Body of pancreas (tissue), 4 donors: ENCODE measurements around the gene TUBGCP5.

Source experiments
- CTCF ChIP-seq, 7 experiments: fragments of 450-650 bp in 4 of 7; fragments of 200-600 bp in 3 of 7; sonication (generic) in 3 of 7; IDR thresholded peaks; one replicate each; pipeline ENCODE4 v1.5.1; 2016 to 2019; ENCODE audit warnings: antibody characterized with exemption in 7 of 7
- POLR2A ChIP-seq, 3 donors: fragments of 450-650 bp; IDR thresholded peaks; one replicate each; pipeline ENCODE4 v1.6.1; 2016; ENCODE audit warnings: antibody characterized with exemption in 3 of 3, mild to moderate bottlenecking in 2 of 3

DNA sequence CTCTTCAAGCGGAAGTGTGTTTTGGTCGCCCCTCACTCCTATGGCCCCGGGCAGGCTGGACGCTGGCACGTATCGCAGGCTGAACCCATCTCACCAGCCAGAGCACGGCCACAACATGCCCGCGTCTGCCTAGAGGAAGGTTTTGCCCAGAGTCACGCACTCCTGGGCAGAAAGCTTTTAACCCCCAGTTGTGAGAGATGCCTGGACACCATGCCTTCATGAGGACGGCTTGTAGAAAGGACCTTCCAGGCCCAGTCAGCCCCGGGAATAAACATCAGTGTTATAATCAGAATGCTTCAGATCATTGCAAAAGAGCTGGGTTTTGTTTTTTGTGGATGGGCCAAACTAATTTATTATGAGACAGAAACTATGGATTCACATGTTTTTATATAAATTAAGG lies 75.7 kb downstream of the TUBGCP5 start:
- TF ChIP-seq POLR2A (IDR thresholded peaks at IDR 0.05) (no peak), CTCF (IDR thresholded peaks at IDR 0.05) (no peak)
